Brain microvascular endothelial cell (primary cell): ENCODE data around the gene YAF2.
A peak's percentile ranks its signal among the peaks of the same experiment; 100 is the strongest.

Experiments used
- DNase-seq: peaks from one replicate; pipeline ENCODE4 v3.0.0-alpha.2; 2020
- H3K27ac ChIP-seq: fragments of 250-450 bp; sonication (Bioruptor Pico); 2 replicates; pipeline ENCODE4 v1.5.1; 2020; ENCODE audit warnings: mild to moderate bottlenecking, moderate library complexity
- H3K27me3 ChIP-seq: fragments of 250-450 bp; sonication (Bioruptor Pico); replicated peaks from 2 replicates; pipeline ENCODE4 v1.5.1; 2020; ENCODE audit warnings: mild to moderate bottlenecking
- H3K36me3 ChIP-seq: fragments of 250-450 bp; sonication (Bioruptor Pico); replicated peaks from 2 replicates; pipeline ENCODE4 v1.5.1; 2020; ENCODE audit warnings: mild to moderate bottlenecking
- H3K4me3 ChIP-seq: 2 replicates; pipeline ENCODE4 v1.5.1; 2011; ENCODE audit warnings: low read depth, mild to moderate bottlenecking, control low read depth, low read length, moderate library complexity
- in situ Hi-C: cut with HindIII; loops from 2 replicates; pipeline ENCODE4 v1.10.0; 2017; ENCODE audit warnings: low sequenced_read_pairs, low pct_ligation_motif_present
- TF ChIP-seq, protein P1 (sequence below): IDR thresholded peaks from 2 replicates; pipeline ENCODE4 v1.5.1; 2011; ENCODE audit warnings: low read depth, mild to moderate bottlenecking, moderate library complexity, low read length, control low read depth, inconsistent platforms; ENCODE audit errors: missing control alignments

Gene YAF2

DNA sequence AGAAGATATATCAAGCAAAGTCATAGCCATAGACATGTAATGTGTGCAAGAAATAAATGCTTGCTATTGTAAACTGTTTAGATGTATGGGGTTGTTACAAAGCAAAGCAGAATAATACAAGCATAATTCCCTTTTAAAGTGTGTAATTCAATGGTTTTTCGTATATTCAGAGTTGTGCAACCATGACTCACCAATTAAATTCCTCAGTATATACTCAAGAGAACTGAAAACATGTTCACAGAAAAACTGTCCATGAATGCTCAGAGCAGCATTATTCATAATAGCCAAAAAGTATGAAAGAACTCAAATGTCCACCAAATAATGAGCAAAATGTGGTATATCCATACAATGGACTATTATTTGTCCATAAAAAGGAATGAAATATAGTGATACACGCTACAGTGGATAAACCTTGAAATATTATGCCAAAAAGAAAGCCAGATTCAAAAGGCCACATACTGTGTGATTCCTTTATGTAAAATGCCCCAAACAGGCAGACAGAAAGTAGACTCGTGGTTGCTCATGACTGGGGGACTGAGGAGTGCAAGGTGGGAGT, 102.7 kb downstream of the YAF2 start:
- H3K27ac ChIP-seq: no peak overlapping the region
- no peaks in the 10 kb centered on the region for H3K36me3 ChIP-seq
- in situ Hi-C loops: no loop called here
- H3K4me3 ChIP-seq: no peak overlapping the region
- peak; percentile 11 for DNase-seq
- TF ChIP-seq, protein P1, sequence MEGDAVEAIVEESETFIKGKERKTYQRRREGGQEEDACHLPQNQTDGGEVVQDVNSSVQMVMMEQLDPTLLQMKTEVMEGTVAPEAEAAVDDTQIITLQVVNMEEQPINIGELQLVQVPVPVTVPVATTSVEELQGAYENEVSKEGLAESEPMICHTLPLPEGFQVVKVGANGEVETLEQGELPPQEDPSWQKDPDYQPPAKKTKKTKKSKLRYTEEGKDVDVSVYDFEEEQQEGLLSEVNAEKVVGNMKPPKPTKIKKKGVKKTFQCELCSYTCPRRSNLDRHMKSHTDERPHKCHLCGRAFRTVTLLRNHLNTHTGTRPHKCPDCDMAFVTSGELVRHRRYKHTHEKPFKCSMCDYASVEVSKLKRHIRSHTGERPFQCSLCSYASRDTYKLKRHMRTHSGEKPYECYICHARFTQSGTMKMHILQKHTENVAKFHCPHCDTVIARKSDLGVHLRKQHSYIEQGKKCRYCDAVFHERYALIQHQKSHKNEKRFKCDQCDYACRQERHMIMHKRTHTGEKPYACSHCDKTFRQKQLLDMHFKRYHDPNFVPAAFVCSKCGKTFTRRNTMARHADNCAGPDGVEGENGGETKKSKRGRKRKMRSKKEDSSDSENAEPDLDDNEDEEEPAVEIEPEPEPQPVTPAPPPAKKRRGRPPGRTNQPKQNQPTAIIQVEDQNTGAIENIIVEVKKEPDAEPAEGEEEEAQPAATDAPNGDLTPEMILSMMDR: no peak
- H3K27me3 ChIP-seq: no peaks in the 10 kb centered on the region

DNA sequence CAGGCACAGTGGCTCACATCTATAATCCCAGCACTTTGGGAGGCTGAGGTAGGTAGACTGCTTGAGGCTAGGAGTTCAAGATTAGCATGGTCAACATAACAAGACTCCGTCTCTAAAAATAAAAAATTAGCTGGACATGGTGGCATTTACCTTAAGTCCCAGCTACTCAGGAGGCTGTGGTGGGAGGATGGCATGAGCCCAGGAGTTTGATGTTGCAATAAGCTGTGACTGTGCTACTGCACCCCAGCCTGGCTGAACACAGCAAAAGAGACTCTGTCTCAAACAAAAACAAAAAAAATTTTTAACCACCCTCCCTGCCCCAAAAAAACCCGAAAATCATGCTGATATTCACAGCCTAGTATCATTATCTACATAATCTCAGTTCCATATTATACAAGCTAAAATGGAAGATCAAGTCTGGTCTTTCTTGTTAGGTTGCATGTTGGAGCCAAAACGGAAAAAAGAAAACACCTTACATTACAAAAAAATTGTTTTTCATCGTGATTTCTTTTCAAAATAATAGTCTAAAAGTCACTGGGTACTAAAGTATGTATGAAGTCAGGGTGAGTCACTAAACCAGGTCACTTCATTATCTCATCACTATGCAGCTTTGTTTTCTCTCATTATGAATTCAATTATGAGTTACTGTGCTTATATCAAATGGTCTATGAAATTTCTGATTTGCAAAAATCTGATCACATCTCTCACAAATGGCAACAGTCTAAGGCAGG, 107.2 kb downstream of the YAF2 start:
- Histone ChIP-seq H3K27ac (peak overlapping the region; percentile 48), H3K27me3 (no peaks in the 10 kb centered on the region), H3K36me3 (no peaks in the 10 kb centered on the region), H3K4me3 (peak overlapping the region; percentile 27)
- in situ Hi-C loops: no loop called here
- DNase-seq: peak; percentile 40
- TF ChIP-seq, protein P1: no peak

GRCh38 chr12:42129595-42130204, 108.3 kb downstream of the YAF2 start:
- in situ Hi-C loops: no loop called here
- Histone ChIP-seq H3K36me3 (no peaks in the 10 kb centered on the region), H3K27ac (no peak overlapping the region), H3K4me3 (no peak overlapping the region), H3K27me3 (no peaks in the 10 kb centered on the region)
- TF ChIP-seq, protein P1: peak; percentile 78
- DNase-seq: peak; percentile 73

DNA sequence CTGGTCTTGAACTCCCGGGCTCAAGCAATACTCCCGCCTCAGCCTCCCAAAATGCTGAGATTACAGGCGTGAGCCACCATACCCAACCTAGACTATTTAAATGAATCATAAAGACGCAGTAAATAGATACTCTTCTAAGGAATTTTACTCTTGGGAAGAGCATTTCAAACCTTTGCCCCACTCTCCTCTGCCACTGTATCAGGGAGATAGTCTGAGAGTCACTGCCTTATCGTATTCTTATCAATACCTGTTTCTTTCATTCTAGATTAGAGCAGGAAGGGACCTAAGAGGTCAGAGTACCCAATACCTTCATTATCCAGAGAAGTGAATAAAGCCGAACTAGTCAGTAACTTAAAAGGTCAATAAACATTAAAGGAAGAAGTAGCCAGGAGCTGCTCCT, 109.2 kb downstream of the YAF2 start:
- no peak overlapping the region for H3K27ac ChIP-seq
- H3K36me3 ChIP-seq: no peaks in the 10 kb centered on the region
- no peak for DNase-seq
- H3K27me3 ChIP-seq: no peaks in the 10 kb centered on the region
- in situ Hi-C loops: no loop called here
- H3K4me3 ChIP-seq: no peak overlapping the region
- TF ChIP-seq, protein P1: no peak

GRCh38 chr12:42128327-42128726, 109.7 kb downstream of the YAF2 start:
- in situ Hi-C loops: no loop called here
- no peaks in the 10 kb centered on the region for H3K36me3 ChIP-seq
- no peak overlapping the region for H3K4me3 ChIP-seq
- no peaks in the 10 kb centered on the region for H3K27me3 ChIP-seq
- peak; percentile 6 for DNase-seq
- TF ChIP-seq, protein P1: no peak
- no peak overlapping the region for H3K27ac ChIP-seq
